Trophoblast cell (in vitro differentiated cells and primary cell): Measurements from ENCODE around the gene GRIN2C.

Experiments used
- DNase-seq, 2 donors: peaks; one replicate each; pipeline ENCODE4 v3.0.0-alpha.2; 2016
- H2AFZ ChIP-seq: 2 replicates; pipeline ENCODE4 v1.6.1; 2013; ENCODE audit warnings: low read length, moderate library complexity, mild to moderate bottlenecking; ENCODE audit not compliant: insufficient read depth, poor library complexity
- H2AK5ac ChIP-seq: 2 replicates; pipeline ENCODE4 v1.6.1; 2013; ENCODE audit warnings: mild to moderate bottlenecking, low read length
- H2BK120ac ChIP-seq: 2 replicates; pipeline ENCODE4 v1.6.1; 2013; ENCODE audit warnings: low read length, mild to moderate bottlenecking, moderate library complexity; ENCODE audit not compliant: insufficient read depth, poor library complexity
- H2BK12ac ChIP-seq: 2 replicates; pipeline ENCODE4 v1.6.1; 2013; ENCODE audit warnings: mild to moderate bottlenecking, low read length, moderate library complexity
- H2BK5ac ChIP-seq: 2 replicates; pipeline ENCODE4 v1.6.1; 2013; ENCODE audit warnings: low read length, low read depth, moderate library complexity, mild to moderate bottlenecking; ENCODE audit not compliant: poor library complexity
- H3K14ac ChIP-seq: 2 replicates; pipeline ENCODE4 v1.6.1; 2013; ENCODE audit warnings: mild to moderate bottlenecking, low read length
- H3K18ac ChIP-seq: 2 replicates; pipeline ENCODE4 v1.6.1; 2013; ENCODE audit warnings: mild to moderate bottlenecking, low read length
- H3K23ac ChIP-seq: 2 replicates; pipeline ENCODE4 v1.6.1; 2013; ENCODE audit warnings: low read length
- H3K27ac ChIP-seq: 2 replicates; pipeline ENCODE4 v1.5.1; 2013; ENCODE audit warnings: low read depth, mild to moderate bottlenecking, inconsistent platforms, low read length, moderate library complexity
- H3K27me3 ChIP-seq: 2 replicates; pipeline ENCODE4 v1.6.1; 2013; ENCODE audit warnings: inconsistent platforms, mild to moderate bottlenecking, low read length, moderate library complexity; ENCODE audit not compliant: insufficient read depth
- H3K36me3 ChIP-seq, 2 experiments: 1 replicate in 1 of 2; 2 replicates in 1 of 2; pipeline ENCODE4 v1.6.1; 2013; ENCODE audit warnings: low read length in 2 of 2, mild to moderate bottlenecking in 2 of 2, moderate library complexity in 1 of 2; ENCODE audit not compliant: insufficient read depth in 2 of 2, control insufficient read depth in 1 of 2
- H3K4ac ChIP-seq: 2 replicates; pipeline ENCODE4 v1.6.1; 2013; ENCODE audit warnings: low read depth, mild to moderate bottlenecking, low read length, moderate library complexity
- H3K4me1 ChIP-seq, 2 experiments: 1 replicate in 1 of 2; 2 replicates in 1 of 2; pipeline ENCODE4 v1.6.1; 2013; ENCODE audit warnings: low read length in 2 of 2, mild to moderate bottlenecking in 2 of 2, moderate library complexity in 1 of 2; ENCODE audit not compliant: insufficient read depth in 2 of 2, control insufficient read depth in 1 of 2
- H3K4me2 ChIP-seq: 2 replicates; pipeline ENCODE4 v1.6.1; 2013; ENCODE audit warnings: inconsistent platforms, mild to moderate bottlenecking, low read length, moderate library complexity
- H3K4me3 ChIP-seq: 2 replicates; pipeline ENCODE4 v1.5.1; 2013; ENCODE audit warnings: mild to moderate bottlenecking, low read depth, low read length, inconsistent platforms
- H3K79me1 ChIP-seq: one replicate; pipeline ENCODE4 v1.6.1; 2013; ENCODE audit warnings: low read length
- H3K79me2 ChIP-seq: 2 replicates; pipeline ENCODE4 v1.6.1; 2013; ENCODE audit warnings: low read length, mild to moderate bottlenecking; ENCODE audit not compliant: control insufficient read depth, insufficient read depth, poor library complexity
- H3K9ac ChIP-seq: 2 replicates; pipeline ENCODE4 v1.6.1; 2013; ENCODE audit warnings: mild to moderate bottlenecking, low read length
- H3K9me3 ChIP-seq: 2 replicates; pipeline ENCODE4 v1.6.1; 2013; ENCODE audit warnings: low read depth, mild to moderate bottlenecking, control low read depth, inconsistent platforms, low read length; ENCODE audit not compliant: insufficient read depth
- H4K12ac ChIP-seq: 2 replicates; pipeline ENCODE4 v1.6.1; 2013; ENCODE audit warnings: low read depth, mild to moderate bottlenecking, low read length, moderate library complexity
- H4K8ac ChIP-seq: 2 replicates; pipeline ENCODE4 v1.6.1; 2013; ENCODE audit warnings: low read depth, mild to moderate bottlenecking, low read length, moderate library complexity
- H4K91ac ChIP-seq: one replicate; pipeline ENCODE4 v1.6.1; 2013; ENCODE audit warnings: low read depth, mild to moderate bottlenecking, low read length, moderate library complexity
- WGBS: extraction: QIAGEN DNeasy Blood & Tissue Kit; methylation state at CpG from one replicate; pipeline ENCODE4 v1.1.7; 2013; ENCODE audit warnings: missing lambda C conversion rate; ENCODE audit not compliant: insufficient read length, insufficient coverage; ENCODE audit errors: extremely low coverage; 5-methylcytosine and 5-hydroxymethylcytosine counted together

GRIN2C gene

DNA sequence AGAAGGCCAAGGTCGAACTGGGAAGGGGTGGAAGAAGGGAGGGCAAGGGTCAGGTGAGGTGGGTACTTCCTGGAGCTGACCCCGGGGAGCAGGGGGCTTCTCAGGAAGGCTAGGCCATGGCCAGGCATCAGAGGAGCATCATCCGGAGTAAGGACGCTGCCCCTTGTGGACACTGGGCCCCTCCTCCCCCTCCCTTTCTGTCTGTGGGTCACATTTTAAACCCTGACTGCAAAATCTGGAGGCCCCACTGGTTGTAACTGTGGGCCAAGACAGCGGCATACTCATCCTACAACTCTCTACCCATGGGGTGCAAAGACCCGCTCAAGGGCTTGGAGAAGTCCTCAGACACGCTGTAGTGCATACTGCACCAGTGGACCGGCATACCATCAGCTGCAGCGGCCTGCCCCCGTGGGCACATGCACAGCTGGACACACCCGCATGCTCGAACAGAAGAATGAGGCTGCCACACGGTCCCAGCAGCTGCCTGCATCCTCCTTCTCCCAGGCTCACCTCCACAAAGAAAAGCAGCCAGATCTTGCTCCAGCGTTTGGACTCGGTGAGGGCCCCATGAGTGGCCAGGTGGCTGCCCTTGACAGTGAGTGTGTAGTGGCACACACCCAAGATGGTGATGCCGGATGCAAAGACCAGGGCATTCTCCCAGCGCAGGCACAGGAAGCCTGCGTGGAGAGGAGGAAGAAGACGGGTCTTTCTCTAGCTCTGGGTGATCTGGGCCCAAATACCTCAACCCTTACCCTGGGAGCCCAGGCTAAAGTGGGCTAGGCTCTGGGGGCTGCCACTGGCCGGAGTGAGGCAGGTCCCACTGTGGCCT is 32.5 kb upstream of the GRIN2C start:
- H3K79me1 ChIP-seq, result no peaks in the 10 kb centered on the region
- H3K4me3 ChIP-seq, result no peak overlapping the region
- no peak overlapping the region for H2AFZ ChIP-seq
- peak; percentile 59 to 82 for DNase-seq
- no peak overlapping the region for H3K23ac ChIP-seq
- H3K9me3 ChIP-seq, result peaks cover 6% of the 10 kb centered on the region
- H3K9ac ChIP-seq, result no peak overlapping the region
- peaks cover 25% of the 10 kb centered on the region for H3K27me3 ChIP-seq
- no peak overlapping the region for H4K12ac ChIP-seq
- peaks cover 2 to 9% of the 10 kb centered on the region in 2 experiments for H3K4me1 ChIP-seq
- H3K79me2 ChIP-seq, result no peaks in the 10 kb centered on the region
- H3K14ac ChIP-seq, result no peak overlapping the region
- no CpG with 5 or more reads among the region's 20 CpGs for WGBS
- H2AK5ac ChIP-seq, result no peak overlapping the region
- H3K4ac ChIP-seq, result no peak overlapping the region
- no peak overlapping the region for H4K91ac ChIP-seq
- H2BK5ac ChIP-seq, result no peak overlapping the region
- no peaks in the 10 kb centered on the region for H3K36me3 ChIP-seq
- H3K27ac ChIP-seq, result no peak overlapping the region
- H2BK12ac ChIP-seq, result no peak overlapping the region
- H3K4me2 ChIP-seq, result no peak overlapping the region
- H2BK120ac ChIP-seq, result no peak overlapping the region
- H4K8ac ChIP-seq, result no peak overlapping the region
- no peak overlapping the region for H3K18ac ChIP-seq

DNA sequence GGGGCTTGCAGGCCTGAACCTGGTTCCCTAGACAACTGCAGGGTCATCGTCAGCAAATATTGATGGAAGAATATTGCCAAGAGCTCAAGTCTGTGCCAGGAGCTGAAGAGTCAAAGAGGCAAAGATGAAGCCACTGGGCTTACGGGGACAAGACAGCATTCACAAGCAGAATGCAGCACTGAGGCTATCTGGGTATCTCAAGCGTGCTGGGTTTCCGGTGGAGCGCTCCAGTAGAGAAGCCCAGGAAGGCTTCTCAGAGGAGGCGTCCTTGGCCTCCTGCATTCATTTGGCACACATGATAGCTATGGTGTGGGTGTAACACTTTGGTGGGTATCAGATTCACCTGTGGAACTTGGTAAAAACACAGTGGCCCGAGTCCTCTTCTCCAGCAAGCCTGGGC is 30.9 kb upstream of the GRIN2C start:
- no peak overlapping the region for H4K8ac ChIP-seq
- no peaks in the 10 kb centered on the region for H3K79me2 ChIP-seq
- H3K14ac ChIP-seq, result no peak overlapping the region
- H3K4me3 ChIP-seq, result no peak overlapping the region
- no peak overlapping the region for H4K91ac ChIP-seq
- H2BK5ac ChIP-seq, result no peak overlapping the region
- no peak overlapping the region for H4K12ac ChIP-seq
- H3K4me1 ChIP-seq, result peaks cover 2 to 9% of the 10 kb centered on the region in 2 experiments
- H3K27ac ChIP-seq, result no peak overlapping the region
- no peaks in the 10 kb centered on the region for H3K36me3 ChIP-seq
- no peak for DNase-seq
- peaks cover 25% of the 10 kb centered on the region for H3K27me3 ChIP-seq
- no peak overlapping the region for H2AFZ ChIP-seq
- H3K18ac ChIP-seq, result no peak overlapping the region
- H2BK12ac ChIP-seq, result no peak overlapping the region
- H3K4me2 ChIP-seq, result no peak overlapping the region
- H3K23ac ChIP-seq, result no peak overlapping the region
- no peak overlapping the region for H3K9ac ChIP-seq
- no CpG with 5 or more reads among the region's 7 CpGs for WGBS
- H2AK5ac ChIP-seq, result no peak overlapping the region
- peaks cover 6% of the 10 kb centered on the region for H3K9me3 ChIP-seq
- H3K79me1 ChIP-seq, result no peaks in the 10 kb centered on the region
- no peak overlapping the region for H2BK120ac ChIP-seq
- no peak overlapping the region for H3K4ac ChIP-seq

DNA sequence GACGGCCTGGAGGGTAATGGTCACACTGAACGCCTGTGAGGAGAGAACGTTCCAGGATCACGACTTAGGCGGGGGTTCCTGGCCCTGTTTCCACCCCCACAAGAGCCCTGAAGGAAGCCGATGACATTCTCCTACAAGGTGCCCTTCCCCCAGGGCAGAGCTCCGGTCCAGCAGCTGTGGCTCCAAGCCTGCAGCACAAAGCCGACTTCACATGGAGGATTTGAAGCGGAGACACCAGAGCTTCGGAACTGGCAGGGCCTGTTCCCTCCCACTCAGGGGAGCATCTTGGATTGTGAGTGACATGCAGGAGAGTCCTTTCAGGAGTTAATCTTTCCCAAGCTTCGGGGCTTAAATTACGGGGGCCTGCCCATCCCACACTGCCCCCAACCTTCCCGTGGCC is 28.8 kb upstream of the GRIN2C start:
- Histone ChIP-seq H3K9me3 (peaks cover 6% of the 10 kb centered on the region), H3K4me1 (peaks cover 2 to 5% of the 10 kb centered on the region in 2 experiments), H4K12ac (no peak overlapping the region), H3K23ac (no peak overlapping the region), H3K18ac (no peak overlapping the region), H3K4me2 (no peak overlapping the region), H3K4ac (no peak overlapping the region), H2AK5ac (no peak overlapping the region), H3K14ac (no peak overlapping the region), H3K27me3 (peaks cover 13% of the 10 kb centered on the region), H2BK12ac (no peak overlapping the region), H3K9ac (no peak overlapping the region), H4K8ac (no peak overlapping the region), H3K79me1 (no peaks in the 10 kb centered on the region), H2BK120ac (no peak overlapping the region), H3K4me3 (no peak overlapping the region), H3K79me2 (no peaks in the 10 kb centered on the region), H3K36me3 (no peaks in the 10 kb centered on the region), H4K91ac (no peak overlapping the region), H2AFZ (no peak overlapping the region), H3K27ac (no peak overlapping the region), H2BK5ac (no peak overlapping the region)
- DNase-seq, result no peak
- WGBS, result no CpG with 5 or more reads among the region's 13 CpGs

DNA sequence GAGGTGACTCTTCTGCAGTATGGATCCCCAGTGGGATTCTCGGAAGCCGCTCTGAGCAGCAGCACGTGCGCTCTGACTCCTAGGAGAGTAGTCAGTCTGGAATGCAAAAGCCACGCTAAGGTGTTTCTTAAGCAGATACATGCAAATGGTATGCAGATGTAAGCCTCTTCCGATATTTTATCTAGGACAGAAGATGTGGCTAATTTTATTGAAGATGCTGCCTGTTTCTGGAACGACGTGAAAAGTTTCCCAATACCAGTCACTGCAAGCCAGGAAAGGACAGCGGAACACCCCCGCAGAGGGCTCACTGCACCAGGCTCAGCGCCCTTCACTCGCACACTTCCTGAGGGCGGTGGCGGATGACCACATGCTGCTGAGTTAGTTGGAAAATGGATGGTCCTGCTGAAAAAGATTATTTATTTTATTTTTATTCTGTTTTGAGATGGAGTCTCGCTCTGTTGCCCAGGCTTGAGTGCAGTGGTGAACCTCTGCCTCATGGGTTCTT is 23.6 kb upstream of the GRIN2C start:
- Histone ChIP-seq H3K23ac (no peak overlapping the region), H3K9me3 (no peaks in the 10 kb centered on the region), H4K12ac (no peak overlapping the region), H3K4me1 (no peaks in the 10 kb centered on the region), H3K18ac (no peak overlapping the region), H4K8ac (no peak overlapping the region), H2BK120ac (no peak overlapping the region), H3K27ac (no peak overlapping the region), H3K27me3 (no peaks in the 10 kb centered on the region), H3K36me3 (no peaks in the 10 kb centered on the region), H3K14ac (no peak overlapping the region), H3K4ac (no peak overlapping the region), H3K4me3 (no peak overlapping the region), H3K4me2 (no peak overlapping the region), H3K79me2 (no peaks in the 10 kb centered on the region), H2AFZ (no peak overlapping the region), H2AK5ac (no peak overlapping the region), H2BK12ac (no peak overlapping the region), H2BK5ac (no peak overlapping the region), H3K79me1 (no peaks in the 10 kb centered on the region), H4K91ac (no peak overlapping the region), H3K9ac (no peak overlapping the region)
- whole genome bisulfite sequencing, result no CpG with 5 or more reads among the region's 15 CpGs
- no peak for DNase-seq
